Measurements from ENCODE around the gene LILRB4. TPM values are rescaled to one million over a fixed set of nuclear protein-coding genes. Genes with fewer than 3 reads are reported as not detected.

Gene LILRB4
- total and polyA plus RNA-seq, 2 donors (not counting 3 experiments of a cell fraction or from before 2014, with no cell fraction given), result not detected

DNA sequence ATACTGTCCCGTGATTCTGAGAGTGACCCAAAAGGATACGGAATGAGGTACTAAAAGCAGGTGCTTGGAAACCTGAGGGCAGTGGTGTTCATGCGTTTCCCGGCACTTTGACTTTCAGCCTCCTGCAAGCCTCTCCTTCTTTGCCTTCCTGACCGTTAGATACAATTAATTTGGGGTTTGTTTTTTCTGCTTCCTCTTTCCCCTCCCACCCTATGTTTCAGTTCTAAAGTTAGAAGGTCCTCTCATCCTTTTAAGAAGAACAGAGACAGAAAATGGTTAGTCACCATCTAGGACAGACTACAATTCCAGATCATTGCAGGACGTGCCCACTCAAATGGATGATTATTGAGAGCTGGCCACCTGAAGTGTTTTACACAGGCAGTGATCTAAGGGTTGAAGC is 1.8 kb upstream of the LILRB4 start:
- Histone ChIP-seq H4K20me1 (replicated peaks; ENCODE audit: control insufficient read depth, extremely low read depth, insufficient read depth, low read length) (no peaks in the 10 kb centered on the region), H3K4me3 (replicated peaks in 1 of 3; ENCODE audit: insufficient read depth in 1 of 3, low read depth in 1 of 3, low read length in 3 of 3) (no peak overlapping the region), H3K4me1 (ENCODE audit: control insufficient read depth, extremely low read depth, insufficient read depth, low read length) (no peaks in the 10 kb centered on the region), H2AFZ (ENCODE audit: low read depth, low read length) (no peak overlapping the region), H3K9ac (replicated peaks; ENCODE audit: extremely low read depth, insufficient read depth, low read length) (no peak overlapping the region), H3K9me3 (replicated peaks; ENCODE audit: control insufficient read depth, insufficient read depth, low read length) (no peaks in the 10 kb centered on the region), H3K9me1 (replicated peaks; ENCODE audit: control insufficient read depth, extremely low read depth, insufficient read depth, low read length) (no peaks in the 10 kb centered on the region), H3K4me2 (ENCODE audit: insufficient read depth, low read length) (no peak overlapping the region), H3K36me3 (ENCODE audit: control insufficient read depth in 2 of 2, extremely low read depth in 1 of 2, insufficient read depth in 2 of 2, low read length in 2 of 2) (no peaks in the 10 kb centered on the region), H3K27ac (ENCODE audit: insufficient read depth, low read depth, low read length) (no peak overlapping the region), H3K27me3 (ENCODE audit: control insufficient read depth in 2 of 2, insufficient read depth in 2 of 2, low read length in 2 of 2) (no peaks in the 10 kb centered on the region), H3K79me2 (ENCODE audit: control insufficient read depth, insufficient read depth, low read length) (no peaks in the 10 kb centered on the region)
- intact Hi-C loops (cut with micrococcal nuclease) (no loop called here), dilution Hi-C loops (cut with MboI; ENCODE audit: extremely low pct_ligation_motif_present, low sequenced_read_pairs) (no loop called here)
- FAIRE-seq (no peak), DNase-seq (ENCODE audit: low read depth, low spot score) (no peak)
- no TSS peak for BruUV-seq (replicated peaks)
- ChIA-PET POLR2A (no interaction called here), CTCF (interaction anchor here (2.7 kb wide), 1 partner anchor 13 kb away, joined by 12 read pairs; no protein-coding TSS in a partner anchor)
- TF ChIP-seq FOS (IDR thresholded peaks at IDR 0.05; ENCODE audit: borderline replicate concordance, insufficient read depth, low read length) (no peak), EZH2 (IDR thresholded peaks at IDR 0.05; ENCODE audit: borderline replicate concordance, low read depth, low read length, severe bottlenecking) (no peak)

DNA sequence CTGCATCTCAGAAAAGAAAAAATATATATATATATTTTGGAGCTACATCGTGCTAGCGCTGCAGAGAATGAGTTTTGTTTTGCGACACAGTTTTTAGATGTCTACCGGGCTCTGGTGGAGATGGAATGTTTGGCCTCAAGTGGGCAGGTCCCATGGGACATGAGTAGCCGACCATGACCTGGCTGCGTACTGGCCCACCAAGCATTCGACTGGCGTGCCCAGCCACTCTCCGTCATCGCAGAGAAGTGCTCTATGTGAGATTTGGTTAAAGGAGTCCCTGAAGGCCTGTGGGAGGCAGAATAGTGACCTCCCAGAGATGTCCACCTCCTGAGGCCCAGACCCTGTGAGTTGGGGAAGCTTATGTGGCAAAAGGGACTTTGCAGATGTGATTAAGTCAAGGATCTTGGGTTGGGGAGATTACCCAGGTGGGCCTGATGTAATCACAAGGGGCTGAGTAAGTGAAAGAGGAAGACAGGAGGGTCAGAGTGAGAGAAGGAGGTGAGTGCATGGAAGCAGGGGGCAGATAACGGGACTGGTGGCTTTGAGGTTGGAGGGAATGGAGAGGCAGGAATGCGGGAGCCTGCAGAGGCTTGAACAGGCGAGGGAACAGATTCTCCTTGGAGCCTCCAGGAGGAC is 821 bp upstream of the LILRB4 start:
- FAIRE-seq, result no peak
- H3K4me2 ChIP-seq (ENCODE audit: insufficient read depth, low read length), result no peak overlapping the region
- no peaks in the 10 kb centered on the region for H3K27me3 ChIP-seq (ENCODE audit: control insufficient read depth in 2 of 2, insufficient read depth in 2 of 2, low read length in 2 of 2)
- ChIA-PET POLR2A (no interaction called here), CTCF (interaction anchor here (2.7 kb wide), 1 partner anchor 12 kb away, joined by 12 read pairs; no protein-coding TSS in a partner anchor)
- no peaks in the 10 kb centered on the region for H3K4me1 ChIP-seq (ENCODE audit: control insufficient read depth, extremely low read depth, insufficient read depth, low read length)
- no peaks in the 10 kb centered on the region for H3K79me2 ChIP-seq (ENCODE audit: control insufficient read depth, insufficient read depth, low read length)
- no peak for TF ChIP-seq POLR2AphosphoS5 (IDR thresholded peaks at IDR 0.05; ENCODE audit: insufficient read depth, low read depth, low read length)
- no peak for TF ChIP-seq MYC (IDR thresholded peaks at IDR 0.05; ENCODE audit: low read depth, low read length)
- TF ChIP-seq, protein P1, sequence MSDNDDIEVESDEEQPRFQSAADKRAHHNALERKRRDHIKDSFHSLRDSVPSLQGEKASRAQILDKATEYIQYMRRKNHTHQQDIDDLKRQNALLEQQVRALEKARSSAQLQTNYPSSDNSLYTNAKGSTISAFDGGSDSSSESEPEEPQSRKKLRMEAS (IDR thresholded peaks at IDR 0.05; ENCODE audit: insufficient read depth, insufficient read length), result no peak
- no peak for TF ChIP-seq JUN (IDR thresholded peaks at IDR 0.05; ENCODE audit: borderline replicate concordance, insufficient read depth, insufficient read length, low read depth)
- TF ChIP-seq, protein P2, sequence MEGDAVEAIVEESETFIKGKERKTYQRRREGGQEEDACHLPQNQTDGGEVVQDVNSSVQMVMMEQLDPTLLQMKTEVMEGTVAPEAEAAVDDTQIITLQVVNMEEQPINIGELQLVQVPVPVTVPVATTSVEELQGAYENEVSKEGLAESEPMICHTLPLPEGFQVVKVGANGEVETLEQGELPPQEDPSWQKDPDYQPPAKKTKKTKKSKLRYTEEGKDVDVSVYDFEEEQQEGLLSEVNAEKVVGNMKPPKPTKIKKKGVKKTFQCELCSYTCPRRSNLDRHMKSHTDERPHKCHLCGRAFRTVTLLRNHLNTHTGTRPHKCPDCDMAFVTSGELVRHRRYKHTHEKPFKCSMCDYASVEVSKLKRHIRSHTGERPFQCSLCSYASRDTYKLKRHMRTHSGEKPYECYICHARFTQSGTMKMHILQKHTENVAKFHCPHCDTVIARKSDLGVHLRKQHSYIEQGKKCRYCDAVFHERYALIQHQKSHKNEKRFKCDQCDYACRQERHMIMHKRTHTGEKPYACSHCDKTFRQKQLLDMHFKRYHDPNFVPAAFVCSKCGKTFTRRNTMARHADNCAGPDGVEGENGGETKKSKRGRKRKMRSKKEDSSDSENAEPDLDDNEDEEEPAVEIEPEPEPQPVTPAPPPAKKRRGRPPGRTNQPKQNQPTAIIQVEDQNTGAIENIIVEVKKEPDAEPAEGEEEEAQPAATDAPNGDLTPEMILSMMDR (IDR thresholded peaks at IDR 0.05; ENCODE audit: extremely low read depth in 1 of 2, insufficient read depth in 1 of 2, low read depth in 1 of 2, low read length in 2 of 2), result no peak
- no peak for TF ChIP-seq GATA2 (IDR thresholded peaks at IDR 0.05; ENCODE audit: insufficient read depth, insufficient read length, low read depth, low read length)
- no peak for TF ChIP-seq EZH2 (IDR thresholded peaks at IDR 0.05; ENCODE audit: borderline replicate concordance, low read depth, low read length, severe bottlenecking)
- TF ChIP-seq POLR2A (IDR thresholded peaks at IDR 0.05; ENCODE audit: low read depth, low read length), result no peak
- no peak for TF ChIP-seq FOS (IDR thresholded peaks at IDR 0.05; ENCODE audit: borderline replicate concordance, insufficient read depth, low read length)
- no peaks in the 10 kb centered on the region for H3K9me3 ChIP-seq (replicated peaks; ENCODE audit: control insufficient read depth, insufficient read depth, low read length)
- no TSS peak for BruUV-seq (replicated peaks)
- no peaks in the 10 kb centered on the region for H3K36me3 ChIP-seq (ENCODE audit: control insufficient read depth in 2 of 2, extremely low read depth in 1 of 2, insufficient read depth in 2 of 2, low read length in 2 of 2)
- intact Hi-C loops (cut with micrococcal nuclease), result no loop called here
- H3K9ac ChIP-seq (replicated peaks; ENCODE audit: extremely low read depth, insufficient read depth, low read length), result no peak overlapping the region
- no peak overlapping the region for H2AFZ ChIP-seq (ENCODE audit: low read depth, low read length)
- H3K4me3 ChIP-seq (replicated peaks in 1 of 3; ENCODE audit: insufficient read depth in 1 of 3, low read depth in 1 of 3, low read length in 3 of 3), result no peak overlapping the region
- no peak overlapping the region for H3K27ac ChIP-seq (ENCODE audit: insufficient read depth, low read depth, low read length)
- dilution Hi-C loops (cut with MboI; ENCODE audit: extremely low pct_ligation_motif_present, low sequenced_read_pairs), result no loop called here
- no peak for DNase-seq (ENCODE audit: low read depth, low spot score)
- H4K20me1 ChIP-seq (replicated peaks; ENCODE audit: control insufficient read depth, extremely low read depth, insufficient read depth, low read length), result no peaks in the 10 kb centered on the region
- no peaks in the 10 kb centered on the region for H3K9me1 ChIP-seq (replicated peaks; ENCODE audit: control insufficient read depth, extremely low read depth, insufficient read depth, low read length)
